GM23338 (cell line): Measurements from ENCODE around the gene TRAF3. TPM values are rescaled to one million over a fixed set of nuclear protein-coding genes. Genes with fewer than 3 reads are reported as not detected.
A peak's percentile ranks its signal among the peaks of the same experiment; 100 is the strongest.

ENCODE experiments used
- ATAC-seq: fragments of 200-7000 bp; cut with Tn5 transposase; 3 replicates; pipeline ENCODE4 v1.9.1; 2020
- DNase-seq: peaks from one replicate; pipeline ENCODE4 v3.0.0-alpha.2; 2015; ENCODE audit warnings: low spot score
- H2AFZ ChIP-seq: fragments of 200-600 bp; sonication (generic); 2 replicates; pipeline ENCODE4 v1.8.0; 2016; ENCODE audit warnings: antibody characterized with exemption, mild to moderate bottlenecking, moderate library complexity
- H3F3A ChIP-seq: fragments of 200-600 bp; sonication (generic); replicated peaks from 2 replicates; pipeline ENCODE4 v1.8.0; 2017; ENCODE audit warnings: antibody characterized with exemption, mixed run types, low read depth
- H3K27ac ChIP-seq: fragments of 200-600 bp; sonication (generic); 2 replicates; pipeline ENCODE4 v1.6.1; 2016; ENCODE audit warnings: low read depth
- H3K27me3 ChIP-seq: fragments of 200-600 bp; sonication (generic); 2 replicates; pipeline ENCODE4 v1.8.0; 2016; ENCODE audit warnings: mild to moderate bottlenecking, mixed run types, moderate library complexity; ENCODE audit not compliant: insufficient read depth
- H3K36me3 ChIP-seq: fragments of 200-600 bp; sonication (generic); 2 replicates; pipeline ENCODE4 v1.8.0; 2016; ENCODE audit warnings: mild to moderate bottlenecking; ENCODE audit not compliant: insufficient read depth
- H3K4me1 ChIP-seq: fragments of 200-600 bp; sonication (generic); 2 replicates; pipeline ENCODE4 v1.8.0; 2016; ENCODE audit warnings: mild to moderate bottlenecking, moderate library complexity; ENCODE audit not compliant: insufficient read depth
- H3K4me2 ChIP-seq: fragments of 200-600 bp; sonication (generic); 2 replicates; pipeline ENCODE4 v1.7.1; 2017; ENCODE audit warnings: mixed run types
- H3K4me3 ChIP-seq: fragments of 200-600 bp; sonication (generic); 2 replicates; pipeline ENCODE4 v1.6.1; 2016; ENCODE audit warnings: mixed run types
- H3K79me2 ChIP-seq: fragments of 200-600 bp; sonication (generic); replicated peaks from 2 replicates; pipeline ENCODE4 v1.8.0; 2017; ENCODE audit warnings: mild to moderate bottlenecking; ENCODE audit not compliant: insufficient read depth
- H3K9me2 ChIP-seq: fragments of 200-600 bp; sonication (generic); 2 replicates; pipeline ENCODE4 v1.8.0; 2017; ENCODE audit not compliant: insufficient read depth
- H4K20me1 ChIP-seq: fragments of 200-600 bp; sonication (generic); replicated peaks from 2 replicates; pipeline ENCODE4 v1.8.0; 2017; ENCODE audit warnings: mild to moderate bottlenecking; ENCODE audit not compliant: insufficient read depth
- H3K27ac Mint-ChIP-seq: 2 replicates; pipeline ENCODE4 v1.8.0; 2020; ENCODE audit warnings: inconsistent platforms, mild to moderate bottlenecking, moderate library complexity, mixed read lengths
- H3K27me3 Mint-ChIP-seq: 3 replicates; pipeline ENCODE4 v1.8.0; 2022; ENCODE audit warnings: low read depth, mild to moderate bottlenecking, moderate library complexity, mixed read lengths, inconsistent platforms; ENCODE audit not compliant: insufficient read depth, poor library complexity
- H3K36me3 Mint-ChIP-seq: 3 replicates; pipeline ENCODE4 v1.8.0; 2021; ENCODE audit warnings: low read depth, mild to moderate bottlenecking, inconsistent platforms, moderate library complexity, mixed read lengths
- H3K4me1 Mint-ChIP-seq: 3 replicates; pipeline ENCODE4 v1.8.0; 2020; ENCODE audit warnings: mild to moderate bottlenecking, inconsistent platforms, mixed read lengths
- H3K4me3 Mint-ChIP-seq: 3 replicates; pipeline ENCODE4 v1.8.0; 2021; ENCODE audit warnings: moderate library complexity, mild to moderate bottlenecking, inconsistent platforms, mixed read lengths
- H3K9me3 Mint-ChIP-seq: 3 replicates; pipeline ENCODE4 v1.8.0; 2020; ENCODE audit warnings: moderate library complexity, mild to moderate bottlenecking, inconsistent platforms, mixed read lengths
- CREB1 ChIP-seq: fragments of 250-450 bp; sonication (Bioruptor Pico); IDR thresholded peaks from 2 replicates; pipeline ENCODE4 v1.5.0; 2020; ENCODE audit warnings: low read depth, mild to moderate bottlenecking, moderate library complexity
- EZH2 ChIP-seq: fragments of 200-600 bp; sonication (generic); IDR thresholded peaks from one replicate; pipeline ENCODE4 v1.8.0; 2017; ENCODE audit warnings: antibody characterized with exemption, mild to moderate bottlenecking, low read depth; ENCODE audit not compliant: unreplicated experiment
- NANOG ChIP-seq: IDR thresholded peaks from 2 replicates; pipeline ENCODE4 v1.6.1; 2016; ENCODE audit warnings: antibody characterized with exemption, borderline replicate concordance
- ZNF114 ChIP-seq: fragments of 250-450 bp; sonication (Bioruptor Pico); IDR thresholded peaks from 2 replicates; pipeline ENCODE4 v1.5.0; 2020; ENCODE audit warnings: mild to moderate bottlenecking, moderate library complexity
- ZNF331 ChIP-seq: fragments of 250-450 bp; sonication (Bioruptor Pico); IDR thresholded peaks from 2 replicates; pipeline ENCODE4 v1.5.0; 2020; ENCODE audit warnings: low read depth, mild to moderate bottlenecking, moderate library complexity
- ZNF462 ChIP-seq: fragments of 250-450 bp; sonication (Bioruptor Pico); IDR thresholded peaks from 2 replicates; pipeline ENCODE4 v1.5.0; 2020; ENCODE audit warnings: mild to moderate bottlenecking, moderate library complexity
- polyA plus RNA-seq: library from polyadenylated mRNA; unstranded; fragments of >200 nt; fragmentation: Nextera tagmentation; extraction: Ambion mirVana; gene quantifications from 2 replicates; pipeline ENCODE4 v1.2.1, GENCODE V29; 2016
- total RNA-seq: library from RNA; depleted of rRNA; stranded (reverse); fragments of >200 nt; shearing (Covaris generic); gene quantifications from 2 replicates; pipeline ENCODE4 v1.2.3, GENCODE V29; 2014
- TF ChIP-seq, protein P1 (sequence below), 2 experiments: fragments of 200-600 bp in 1 of 2; sonication (generic) in 1 of 2; conservative IDR thresholded peaks; 2 replicates each; pipeline versions ENCODE4 v1.5.1 to v1.6.1; 2016 to 2017; ENCODE audit warnings: antibody characterized with exemption in 2 of 2, low read depth in 2 of 2, mild to moderate bottlenecking in 2 of 2, moderate library complexity in 1 of 2
- TF ChIP-seq, protein P2 (sequence below): IDR thresholded peaks from 2 replicates; pipeline ENCODE4 v1.6.1; 2016; ENCODE audit warnings: antibody characterized with exemption
- TF ChIP-seq, protein P3 (sequence below): IDR thresholded peaks from one replicate; pipeline ENCODE4 v1.6.1; 2018; ENCODE audit warnings: antibody characterized with exemption; ENCODE audit not compliant: unreplicated experiment

TRAF3 gene
- total and polyA plus RNA-seq, 2 experiments from 2014 or later: 3.7 to 9.3 TPM

- TF ChIP-seq, protein P1, sequence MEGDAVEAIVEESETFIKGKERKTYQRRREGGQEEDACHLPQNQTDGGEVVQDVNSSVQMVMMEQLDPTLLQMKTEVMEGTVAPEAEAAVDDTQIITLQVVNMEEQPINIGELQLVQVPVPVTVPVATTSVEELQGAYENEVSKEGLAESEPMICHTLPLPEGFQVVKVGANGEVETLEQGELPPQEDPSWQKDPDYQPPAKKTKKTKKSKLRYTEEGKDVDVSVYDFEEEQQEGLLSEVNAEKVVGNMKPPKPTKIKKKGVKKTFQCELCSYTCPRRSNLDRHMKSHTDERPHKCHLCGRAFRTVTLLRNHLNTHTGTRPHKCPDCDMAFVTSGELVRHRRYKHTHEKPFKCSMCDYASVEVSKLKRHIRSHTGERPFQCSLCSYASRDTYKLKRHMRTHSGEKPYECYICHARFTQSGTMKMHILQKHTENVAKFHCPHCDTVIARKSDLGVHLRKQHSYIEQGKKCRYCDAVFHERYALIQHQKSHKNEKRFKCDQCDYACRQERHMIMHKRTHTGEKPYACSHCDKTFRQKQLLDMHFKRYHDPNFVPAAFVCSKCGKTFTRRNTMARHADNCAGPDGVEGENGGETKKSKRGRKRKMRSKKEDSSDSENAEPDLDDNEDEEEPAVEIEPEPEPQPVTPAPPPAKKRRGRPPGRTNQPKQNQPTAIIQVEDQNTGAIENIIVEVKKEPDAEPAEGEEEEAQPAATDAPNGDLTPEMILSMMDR (conservative IDR thresholded peaks at IDR 0.05; ENCODE audit: low read depth in 2 of 2): peak; percentile 36 to 57
- TF ChIP-seq ZNF114 (CRISPR knock-in tag) (no peak), EZH2 (no peak)
These were observed 101.1 kb downstream of the TRAF3 start (continued) for GRCh38 chr14:102878174-102878969.

- Histone ChIP-seq H3F3A (no peaks in the 10 kb centered on the region), H3K9me2 (no peaks in the 10 kb centered on the region), H3K27me3 (no peaks in the 10 kb centered on the region), H3K4me2 (no peak overlapping the region), H3K4me3 (no peak overlapping the region), H3K79me2 (no peaks in the 10 kb centered on the region), H2AFZ (no peak overlapping the region), H4K20me1 (no peaks in the 10 kb centered on the region), H3K27ac (no peak overlapping the region), H3K36me3 (peaks cover 6% of the 10 kb centered on the region; the same call in 1 of the 2 replicates), H3K4me1 (no peaks in the 10 kb centered on the region)
- Mint-ChIP-seq H3K4me1 (no peaks in the 10 kb centered on the region), H3K9me3 (no peaks in the 10 kb centered on the region), H3K4me3 (no peak overlapping the region), H3K36me3 (no peaks in the 10 kb centered on the region), H3K27me3 (peaks cover 2% of the 10 kb centered on the region), H3K27ac (no peak overlapping the region)
- ATAC-seq: peak; percentile 39; the same call in 2 of the 3 replicates
- DNase-seq: no peak
- TF ChIP-seq, protein P2, sequence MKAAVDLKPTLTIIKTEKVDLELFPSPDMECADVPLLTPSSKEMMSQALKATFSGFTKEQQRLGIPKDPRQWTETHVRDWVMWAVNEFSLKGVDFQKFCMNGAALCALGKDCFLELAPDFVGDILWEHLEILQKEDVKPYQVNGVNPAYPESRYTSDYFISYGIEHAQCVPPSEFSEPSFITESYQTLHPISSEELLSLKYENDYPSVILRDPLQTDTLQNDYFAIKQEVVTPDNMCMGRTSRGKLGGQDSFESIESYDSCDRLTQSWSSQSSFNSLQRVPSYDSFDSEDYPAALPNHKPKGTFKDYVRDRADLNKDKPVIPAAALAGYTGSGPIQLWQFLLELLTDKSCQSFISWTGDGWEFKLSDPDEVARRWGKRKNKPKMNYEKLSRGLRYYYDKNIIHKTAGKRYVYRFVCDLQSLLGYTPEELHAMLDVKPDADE: no peak
- TF ChIP-seq ZNF331 (no peak), NANOG (no peak), CREB1 (CRISPR knock-in tag) (no peak), EZH2 (no peak), ZNF462 (CRISPR knock-in tag) (no peak), ZNF114 (CRISPR knock-in tag) (no peak)
- TF ChIP-seq, protein P3, sequence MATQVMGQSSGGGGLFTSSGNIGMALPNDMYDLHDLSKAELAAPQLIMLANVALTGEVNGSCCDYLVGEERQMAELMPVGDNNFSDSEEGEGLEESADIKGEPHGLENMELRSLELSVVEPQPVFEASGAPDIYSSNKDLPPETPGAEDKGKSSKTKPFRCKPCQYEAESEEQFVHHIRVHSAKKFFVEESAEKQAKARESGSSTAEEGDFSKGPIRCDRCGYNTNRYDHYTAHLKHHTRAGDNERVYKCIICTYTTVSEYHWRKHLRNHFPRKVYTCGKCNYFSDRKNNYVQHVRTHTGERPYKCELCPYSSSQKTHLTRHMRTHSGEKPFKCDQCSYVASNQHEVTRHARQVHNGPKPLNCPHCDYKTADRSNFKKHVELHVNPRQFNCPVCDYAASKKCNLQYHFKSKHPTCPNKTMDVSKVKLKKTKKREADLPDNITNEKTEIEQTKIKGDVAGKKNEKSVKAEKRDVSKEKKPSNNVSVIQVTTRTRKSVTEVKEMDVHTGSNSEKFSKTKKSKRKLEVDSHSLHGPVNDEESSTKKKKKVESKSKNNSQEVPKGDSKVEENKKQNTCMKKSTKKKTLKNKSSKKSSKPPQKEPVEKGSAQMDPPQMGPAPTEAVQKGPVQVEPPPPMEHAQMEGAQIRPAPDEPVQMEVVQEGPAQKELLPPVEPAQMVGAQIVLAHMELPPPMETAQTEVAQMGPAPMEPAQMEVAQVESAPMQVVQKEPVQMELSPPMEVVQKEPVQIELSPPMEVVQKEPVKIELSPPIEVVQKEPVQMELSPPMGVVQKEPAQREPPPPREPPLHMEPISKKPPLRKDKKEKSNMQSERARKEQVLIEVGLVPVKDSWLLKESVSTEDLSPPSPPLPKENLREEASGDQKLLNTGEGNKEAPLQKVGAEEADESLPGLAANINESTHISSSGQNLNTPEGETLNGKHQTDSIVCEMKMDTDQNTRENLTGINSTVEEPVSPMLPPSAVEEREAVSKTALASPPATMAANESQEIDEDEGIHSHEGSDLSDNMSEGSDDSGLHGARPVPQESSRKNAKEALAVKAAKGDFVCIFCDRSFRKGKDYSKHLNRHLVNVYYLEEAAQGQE: no peak
These were observed 101.8 kb downstream of the TRAF3 start for GRCh38 chr14:102878970-102879460.
